ENCODE results near the gene CDH13.

GRCh38 chr16:83271970-83272575 lies 645.3 kb downstream of the CDH13 start:
- TF ChIP-seq CTCF (IDR thresholded peaks at IDR 0.05; ENCODE audit: control extremely low read depth in 1 of 3, insufficient read depth in 1 of 3, low read depth in 1 of 3, low read length in 3 of 3) (no peak), NRF1 (IDR thresholded peaks at IDR 0.05; ENCODE audit: low read depth, low read length) (no peak), CHD2 (IDR thresholded peaks at IDR 0.05; ENCODE audit: low read length) (no peak), TAF1 (IDR thresholded peaks at IDR 0.05; ENCODE audit: low read depth, low read length) (no peak)
